A204.1 (cell line): Measurements from ENCODE around the gene ZNHIT1.

Experiments used
- FAIRE-seq: peaks from 2 replicates; lab custom pipeline; 2012; peaks lifted over from hg19 to GRCh38; lab: Jason Lieb, UNC

ZNHIT1 gene

DNA sequence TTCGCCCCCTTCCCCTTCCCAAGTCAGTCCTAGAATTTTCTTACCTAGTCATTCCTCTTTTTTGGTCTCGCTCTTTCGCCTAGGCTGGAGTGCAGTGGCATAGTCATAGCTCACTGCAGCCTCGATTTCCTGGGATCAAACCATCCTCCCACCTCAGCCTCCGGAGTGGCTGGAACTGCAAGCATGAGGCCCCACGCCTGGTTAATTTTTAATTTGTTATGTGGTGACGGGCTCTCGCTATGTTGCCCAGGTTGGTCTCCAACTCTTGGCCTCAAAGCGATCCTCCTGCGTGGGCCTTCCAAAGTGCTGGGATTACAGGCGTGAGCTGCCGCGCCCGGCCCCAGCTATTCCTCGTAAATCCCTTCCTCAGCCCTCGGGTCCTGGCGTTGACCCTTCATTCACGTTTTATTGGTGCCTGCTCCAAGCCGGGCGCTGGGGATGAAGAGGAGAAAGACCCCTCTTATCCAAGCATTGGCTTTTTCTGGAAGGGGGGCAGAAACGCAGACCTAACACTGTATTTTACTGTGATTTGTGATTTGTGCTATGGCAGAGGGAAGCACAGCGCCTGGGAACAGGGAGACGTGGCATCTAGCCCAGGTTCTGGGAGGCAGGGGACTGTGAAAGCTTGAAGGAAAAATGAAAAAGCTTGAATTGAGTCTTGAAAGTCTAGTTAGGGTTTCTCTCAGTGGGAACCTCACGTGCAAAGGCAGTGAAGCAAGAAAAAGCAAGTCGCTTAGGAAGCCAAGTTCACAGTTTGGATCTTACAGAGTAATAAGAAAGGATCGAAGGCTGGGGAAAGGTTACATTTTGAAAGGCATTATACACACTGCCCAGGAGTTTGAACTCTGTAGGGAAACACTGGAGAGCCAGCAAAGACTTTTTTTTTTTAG, 516 bp downstream of the ZNHIT1 start:
- no peak for FAIRE-seq

DNA sequence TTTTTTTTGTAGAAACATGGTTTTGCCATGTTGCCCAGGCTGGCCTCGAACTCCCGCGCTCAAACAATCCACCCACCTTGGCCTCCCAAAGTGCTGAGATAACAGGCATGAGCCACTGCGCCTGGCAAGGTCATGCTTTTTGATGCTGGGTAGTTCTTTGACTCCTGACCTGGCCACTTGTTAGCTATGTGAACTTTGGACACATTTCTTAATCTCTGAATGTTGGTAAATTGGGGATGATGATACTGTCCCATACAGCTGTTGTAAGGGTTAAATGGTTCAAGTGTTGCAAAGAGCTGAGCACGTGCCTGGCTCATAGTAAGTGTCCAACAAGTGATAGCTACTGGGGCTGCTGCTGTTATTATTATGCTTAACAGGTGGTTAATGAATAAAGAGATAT, 2.3 kb downstream of the ZNHIT1 start:
- FAIRE-seq = no peak

DNA sequence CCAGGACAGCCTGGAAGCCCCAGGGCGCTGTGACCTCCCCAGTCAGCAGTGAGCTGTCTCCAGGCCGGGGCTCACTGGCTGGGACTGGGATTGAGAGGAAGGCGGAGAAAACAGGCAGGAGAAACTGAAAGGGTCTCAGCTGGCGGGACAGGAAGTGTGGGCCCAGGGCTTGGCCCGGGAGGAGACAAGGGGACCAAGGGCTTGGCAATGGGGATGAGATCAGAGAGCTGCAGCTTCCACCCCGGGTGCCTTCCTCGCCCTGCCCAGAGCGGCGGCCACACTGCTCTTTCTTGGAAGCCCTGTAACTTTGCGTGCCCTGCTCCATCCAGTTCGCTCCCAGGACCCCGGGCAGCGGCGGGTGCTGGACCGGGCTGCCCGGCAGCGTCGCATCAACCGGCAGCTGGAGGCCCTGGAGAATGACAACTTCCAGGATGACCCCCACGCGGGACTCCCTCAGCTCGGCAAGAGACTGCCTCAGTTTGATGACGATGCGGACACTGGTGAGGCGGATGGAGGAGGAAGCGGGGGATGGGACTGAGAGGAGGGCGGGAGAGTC, 4.4 kb downstream of the ZNHIT1 start:
- FAIRE-seq = no peak

DNA sequence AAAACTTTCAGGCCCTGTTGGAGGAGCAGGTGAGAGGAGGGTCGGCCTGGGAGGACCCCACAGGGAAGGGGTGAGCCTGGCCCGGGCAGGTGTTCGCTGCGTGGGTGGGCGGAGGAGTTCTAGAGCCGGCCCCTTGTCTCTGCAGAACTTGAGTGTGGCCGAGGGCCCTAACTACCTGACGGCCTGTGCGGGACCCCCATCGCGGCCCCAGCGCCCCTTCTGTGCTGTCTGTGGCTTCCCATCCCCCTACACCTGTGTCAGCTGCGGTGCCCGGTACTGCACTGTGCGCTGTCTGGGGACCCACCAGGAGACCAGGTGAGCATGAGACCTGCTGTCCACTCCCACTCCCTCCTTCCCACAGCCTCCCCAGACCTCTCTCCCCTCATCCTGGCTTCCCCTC, 5.6 kb downstream of the ZNHIT1 start:
- no peak for FAIRE-seq

DNA sequence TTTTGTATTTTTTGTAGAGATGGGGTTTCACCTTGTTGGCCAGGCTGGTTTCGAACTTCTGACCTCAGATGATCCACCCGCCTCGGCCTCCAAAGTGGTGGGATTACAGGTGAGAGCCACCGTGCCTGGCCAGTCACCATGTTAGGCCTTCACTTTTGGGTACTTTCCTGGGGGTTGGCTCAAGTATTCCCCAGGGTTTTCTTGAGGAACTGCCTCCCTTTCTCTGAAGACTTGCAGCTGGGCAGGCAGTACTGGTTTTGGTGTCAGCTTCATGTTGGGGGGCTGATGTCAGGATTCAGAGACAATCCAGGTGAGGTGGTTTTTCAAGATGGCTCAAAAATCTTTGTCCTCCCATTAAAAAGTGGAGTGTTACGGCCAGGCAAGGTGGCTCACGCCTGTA, 7.7 kb downstream of the ZNHIT1 start:
- FAIRE-seq = no peak

DNA sequence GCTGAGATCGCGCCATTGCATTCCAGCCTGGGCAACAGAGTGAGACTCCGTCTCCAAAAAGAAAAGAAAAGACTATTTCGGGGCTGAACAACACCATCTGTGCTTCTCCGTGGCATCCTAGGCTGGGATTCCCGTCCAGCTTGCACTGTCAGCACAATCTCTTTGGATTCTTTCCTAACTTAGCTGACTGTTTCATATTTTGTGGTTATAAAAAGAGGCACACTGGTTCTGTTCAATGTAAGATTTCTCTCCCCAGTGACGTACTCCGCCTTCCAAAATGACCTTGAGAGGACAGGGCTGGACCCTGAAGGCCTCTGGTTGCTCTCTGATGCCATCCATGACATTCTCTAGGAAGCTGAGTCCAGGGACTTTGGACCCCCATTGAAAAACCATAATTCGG, 8.8 kb downstream of the ZNHIT1 start:
- FAIRE-seq = no peak

DNA sequence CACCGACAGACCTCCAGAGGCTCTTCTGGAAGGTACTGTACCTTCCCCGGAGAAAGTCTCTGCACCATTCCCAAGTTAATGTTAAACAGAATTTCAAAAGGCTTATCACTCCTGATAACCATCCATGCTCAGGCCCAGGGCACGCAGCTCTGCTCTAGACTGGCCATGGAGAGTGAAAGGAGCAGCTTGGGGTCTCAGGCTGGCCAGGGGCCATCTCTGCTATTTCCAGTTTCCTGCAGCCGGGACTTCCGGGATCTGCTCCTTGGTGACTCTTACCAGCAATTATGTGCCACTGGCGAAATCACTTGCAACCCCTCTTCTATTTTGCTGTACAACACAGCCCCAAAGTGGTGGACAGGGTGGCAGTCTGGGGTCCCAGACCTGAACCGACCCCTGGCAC, 13.7 kb downstream of the ZNHIT1 start:
- no peak for FAIRE-seq

DNA sequence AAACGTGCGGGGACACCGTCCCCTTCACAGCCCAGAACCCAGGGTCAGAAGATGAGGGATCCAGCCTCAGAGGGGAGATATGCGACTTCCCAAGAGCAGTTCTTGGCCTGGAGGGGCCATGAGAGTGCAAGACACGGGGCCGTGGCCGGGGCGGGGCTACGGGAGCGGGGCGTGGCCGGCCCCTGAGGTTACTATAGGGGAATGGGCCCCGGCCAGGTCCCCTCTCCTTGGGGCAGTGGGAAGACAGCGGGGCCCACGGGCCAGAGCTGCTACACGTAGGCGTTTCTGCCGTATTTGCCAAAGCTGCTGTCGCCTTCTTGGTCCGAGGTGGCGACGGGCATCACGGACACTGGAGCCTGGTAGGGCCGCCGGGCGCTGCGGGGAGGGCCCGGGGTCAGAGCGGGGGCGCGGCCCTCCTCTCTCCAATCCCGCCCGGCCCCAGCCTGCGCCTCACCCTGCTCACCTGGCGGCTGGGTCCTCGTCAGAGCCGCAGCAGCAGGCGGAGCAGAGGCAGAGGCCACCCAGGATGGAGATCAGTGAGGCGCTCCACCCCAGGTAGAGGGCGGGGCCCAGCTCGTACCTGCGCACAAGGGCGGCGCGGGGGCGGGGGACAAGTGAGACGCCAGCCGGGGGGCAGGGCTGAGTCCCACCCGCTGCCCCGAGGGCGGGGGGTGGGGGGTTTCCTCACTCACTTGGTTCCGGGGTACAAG, 14.3 kb downstream of the ZNHIT1 start:
- FAIRE-seq = no peak

DNA sequence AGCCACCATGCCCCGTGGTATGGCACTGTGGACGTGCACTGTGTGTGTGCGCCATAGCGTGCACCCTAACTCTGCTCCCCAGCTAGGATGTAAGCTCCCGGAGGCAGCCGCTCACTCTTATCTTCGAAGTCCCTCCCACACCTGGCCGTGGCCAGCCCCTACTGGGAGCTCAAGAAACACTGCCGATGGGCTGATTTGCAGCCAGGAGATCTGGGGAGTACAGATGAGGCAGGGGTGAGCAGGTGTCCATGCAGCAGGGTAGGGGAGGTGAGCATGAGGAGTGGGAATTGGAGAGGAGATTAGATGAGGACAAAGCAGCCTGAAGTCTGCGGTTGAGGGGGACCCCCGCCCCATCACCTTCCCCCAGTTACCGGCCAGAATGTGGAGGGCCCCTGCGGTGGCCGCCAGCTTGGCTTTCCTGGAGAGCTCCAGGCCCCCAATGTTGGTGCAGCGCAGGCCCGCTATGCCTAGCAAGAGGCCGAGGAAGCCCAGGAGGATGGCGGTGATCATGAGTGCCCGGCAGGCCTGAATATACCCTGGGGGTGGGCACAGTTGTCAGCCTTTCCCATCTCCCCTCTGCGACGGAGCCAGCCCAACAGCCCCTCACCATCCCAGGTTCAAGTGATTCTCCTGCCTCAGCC, 16.1 kb downstream of the ZNHIT1 start:
- FAIRE-seq = no peak

DNA sequence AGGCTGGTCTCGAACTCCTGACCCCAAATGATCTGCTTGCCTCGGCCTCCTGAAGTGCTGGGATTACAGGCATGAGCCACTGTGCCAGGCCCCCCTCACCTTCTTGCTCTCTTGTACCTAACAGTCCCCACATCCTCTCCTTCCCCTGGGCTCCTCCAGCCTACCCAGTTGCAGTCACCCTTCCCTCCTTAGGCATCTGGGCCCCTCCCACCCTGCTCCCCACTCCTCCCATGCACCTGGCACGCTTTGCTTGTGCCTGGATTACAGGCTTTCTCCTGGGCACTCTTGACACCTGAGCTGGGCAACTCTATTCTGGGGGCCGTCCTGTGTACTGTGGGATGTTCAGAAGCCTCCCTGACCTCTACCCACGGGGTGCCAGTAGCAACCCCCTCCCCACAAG, 16.7 kb downstream of the ZNHIT1 start:
- FAIRE-seq = no peak

DNA sequence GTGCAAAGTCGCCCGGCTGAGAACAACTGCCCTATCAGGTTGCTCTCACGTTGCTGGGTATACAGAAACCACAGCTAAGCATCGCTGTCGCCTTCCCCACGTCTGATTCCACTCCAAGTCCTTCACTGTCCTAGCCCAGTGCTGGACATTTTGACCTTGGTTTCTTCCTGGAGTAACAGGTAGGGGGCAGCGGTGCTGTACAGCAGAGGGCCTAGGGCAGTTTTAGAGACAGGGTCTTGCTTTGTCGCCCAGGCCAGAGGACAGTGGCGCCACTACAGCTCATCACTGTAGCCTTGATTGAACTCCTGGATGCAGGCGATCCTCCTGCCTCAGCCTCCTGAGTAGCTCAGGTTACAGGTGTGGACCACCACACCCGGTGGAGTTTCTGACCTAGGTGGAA, 17.1 kb downstream of the ZNHIT1 start:
- FAIRE-seq = no peak

DNA sequence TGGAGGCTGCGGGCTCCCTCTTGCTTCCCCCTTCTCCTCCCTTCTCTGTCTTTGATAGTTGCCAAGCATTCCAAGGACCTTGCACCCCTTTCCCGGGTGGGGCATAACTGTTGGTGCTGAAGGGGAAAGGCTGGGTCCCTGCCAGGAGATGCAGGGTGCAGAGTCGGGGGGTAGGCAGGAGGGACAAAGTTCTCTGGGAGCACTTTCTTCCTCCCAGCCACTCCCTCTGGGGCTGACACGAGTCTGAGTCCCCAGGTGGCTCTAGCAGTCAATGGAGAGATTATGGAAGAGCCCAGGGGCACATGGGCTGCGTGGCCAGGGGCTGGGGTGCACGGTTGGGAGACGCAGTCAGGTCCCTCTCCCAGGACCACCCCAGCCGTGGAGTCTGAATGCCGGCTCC, 17.6 kb downstream of the ZNHIT1 start:
- no peak for FAIRE-seq

DNA sequence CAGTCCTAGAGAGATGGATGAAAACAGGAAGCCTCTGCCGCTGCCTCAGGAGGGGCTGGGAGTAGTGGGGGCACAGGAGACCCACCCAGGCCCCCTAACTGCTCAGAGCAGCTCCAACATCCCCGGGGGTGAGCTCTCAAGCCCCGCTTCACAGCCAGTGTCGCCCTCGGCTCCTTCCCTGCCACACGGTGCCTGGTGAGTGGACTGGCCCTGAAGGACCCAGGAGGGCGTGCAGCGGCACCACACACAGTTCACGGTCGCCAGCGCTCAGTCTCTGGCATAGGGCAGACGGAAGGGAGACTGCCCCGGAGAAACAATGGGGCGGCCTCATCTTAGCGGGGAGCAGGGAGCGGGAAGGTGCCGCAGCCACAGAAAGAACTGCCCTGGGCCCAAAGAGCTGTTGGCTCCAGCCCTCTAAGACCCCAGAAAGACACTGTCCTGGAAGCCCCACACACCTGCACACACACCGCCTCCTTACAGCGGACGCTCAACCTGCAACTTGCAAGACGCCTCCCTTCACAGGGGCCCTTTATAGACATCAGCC, 18.4 kb downstream of the ZNHIT1 start:
- no peak for FAIRE-seq

DNA sequence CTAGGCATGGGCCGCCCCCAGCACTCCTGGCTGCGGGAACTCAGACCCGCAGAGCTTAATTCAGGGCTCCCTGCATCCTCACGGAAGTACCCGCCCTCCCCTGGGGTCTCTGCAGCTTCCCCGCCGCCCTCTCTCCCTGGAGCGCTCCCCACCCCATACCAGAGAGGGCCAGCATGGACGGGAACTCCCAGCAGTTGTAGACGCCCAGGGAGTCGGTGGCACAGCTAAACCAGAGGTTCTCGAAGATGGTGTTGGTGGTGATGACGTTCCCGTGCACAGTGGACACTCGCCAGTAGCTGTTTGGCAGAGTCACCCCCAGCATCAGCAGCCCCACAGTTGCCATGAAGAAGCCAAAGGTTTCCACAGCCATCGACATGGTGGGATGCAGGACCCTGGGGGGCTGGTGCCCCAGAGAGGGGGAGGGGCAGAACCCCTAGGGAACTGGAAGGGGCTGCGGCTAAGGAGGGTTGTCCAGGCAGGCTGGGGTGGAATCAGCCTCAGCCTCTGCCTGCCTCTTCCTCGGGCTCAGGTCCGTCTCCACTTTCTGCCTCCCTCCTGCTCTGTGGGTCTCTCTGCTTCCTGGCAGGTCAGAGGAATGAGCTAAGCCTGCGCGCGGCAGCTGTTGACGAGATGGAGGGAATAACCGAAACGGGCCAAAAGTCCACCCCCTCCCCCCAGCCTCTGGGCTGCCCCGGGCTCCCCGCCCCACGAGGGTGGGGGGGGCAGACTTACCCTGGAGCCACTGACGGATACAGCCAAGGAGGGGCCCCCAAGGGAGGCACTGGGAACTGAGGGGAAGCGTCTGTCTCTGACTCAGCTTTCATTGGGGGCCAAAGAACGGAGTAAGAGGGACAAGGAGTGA, 19.5 kb downstream of the ZNHIT1 start, which contains the start of gene CLDN15:
Gene CLDN15, minus strand, starts transcription at position 597 of the 862 bp plus-strand sequence. Its CDS starts 221 bp downstream, at position 376.
- no peak for FAIRE-seq

DNA sequence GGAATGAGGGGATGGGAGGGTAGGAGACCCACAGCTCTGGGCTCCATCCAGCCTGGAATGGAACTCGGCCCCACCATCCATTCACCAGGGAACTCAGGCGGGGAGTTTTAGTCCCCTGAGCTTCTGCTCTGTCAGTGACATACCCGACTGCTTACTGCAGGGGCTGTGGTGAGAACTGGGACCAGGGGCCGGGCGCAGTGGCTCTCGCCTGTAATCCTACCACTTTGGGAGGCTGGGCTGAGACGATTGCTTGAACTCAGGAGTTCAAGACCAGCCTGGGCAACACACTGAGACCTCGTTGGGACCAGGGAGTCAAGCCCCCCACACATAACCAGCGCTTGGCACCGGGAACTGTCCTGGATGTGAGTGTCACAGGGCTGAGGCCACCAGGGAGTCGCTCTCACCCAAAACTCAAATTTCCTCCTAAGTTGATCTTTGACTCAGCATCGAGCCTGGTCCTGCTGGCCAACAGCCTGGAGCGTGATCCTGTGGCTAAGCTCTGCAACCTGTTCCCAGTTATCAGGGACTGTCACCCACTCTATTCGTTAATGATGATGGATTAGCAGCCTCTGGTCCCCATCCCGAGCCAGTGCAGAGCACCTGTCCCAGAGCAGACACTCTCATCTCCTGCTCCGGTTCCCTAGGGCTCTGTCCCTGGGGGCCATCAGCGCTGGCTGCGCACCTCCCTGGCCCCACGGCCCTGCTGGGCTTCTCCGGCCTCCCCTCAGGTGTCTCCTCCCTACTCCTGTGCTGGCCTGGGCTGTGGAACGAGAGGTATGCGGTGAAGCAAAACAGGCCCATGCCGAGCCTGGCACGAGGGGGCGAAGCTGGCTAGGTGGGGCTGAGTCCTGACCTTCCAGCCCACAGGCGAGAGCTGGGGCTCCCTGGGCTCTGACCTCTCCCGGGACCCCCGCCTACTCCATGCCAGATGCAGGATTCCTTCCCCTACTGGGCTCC, 20.5 kb downstream of the ZNHIT1 start:
- no peak for FAIRE-seq

DNA sequence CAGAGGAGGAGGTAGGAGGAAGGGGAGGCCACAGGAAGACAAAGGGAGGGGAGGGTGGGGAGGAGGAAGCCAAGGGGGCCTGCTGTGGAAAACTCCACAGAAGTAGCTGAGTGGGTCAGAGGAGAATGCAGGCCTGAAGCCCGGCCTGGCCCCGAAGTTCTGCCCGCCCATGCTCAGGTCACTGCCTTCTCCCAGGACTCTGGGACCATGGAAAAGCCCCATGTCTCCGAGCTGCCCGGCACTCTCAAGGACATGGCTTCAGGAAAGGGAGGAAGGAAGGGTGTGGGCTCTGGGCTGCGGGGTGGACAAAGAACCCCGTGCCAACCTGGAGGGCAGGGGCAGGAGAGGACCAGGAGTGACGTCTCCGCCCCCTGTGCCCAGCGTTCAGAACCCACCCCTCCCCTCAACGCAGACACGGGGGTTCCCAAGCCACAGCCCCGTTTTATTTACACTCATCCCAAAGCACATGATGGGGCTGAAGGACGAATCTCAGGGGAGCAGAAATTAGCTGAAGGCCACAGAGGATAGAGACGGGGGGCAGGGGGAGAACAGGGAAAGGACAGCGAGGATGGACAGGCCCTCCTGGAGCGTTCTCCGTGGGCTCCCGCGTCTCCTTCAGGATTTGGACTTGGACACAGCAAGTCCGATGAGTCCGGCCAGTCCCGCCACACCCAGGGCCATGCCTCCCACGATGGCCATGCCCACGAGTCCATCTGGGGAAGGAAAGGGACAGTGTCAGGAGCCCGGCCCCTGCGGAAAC, 21.4 kb downstream of the ZNHIT1 start:
- no peak for FAIRE-seq

DNA sequence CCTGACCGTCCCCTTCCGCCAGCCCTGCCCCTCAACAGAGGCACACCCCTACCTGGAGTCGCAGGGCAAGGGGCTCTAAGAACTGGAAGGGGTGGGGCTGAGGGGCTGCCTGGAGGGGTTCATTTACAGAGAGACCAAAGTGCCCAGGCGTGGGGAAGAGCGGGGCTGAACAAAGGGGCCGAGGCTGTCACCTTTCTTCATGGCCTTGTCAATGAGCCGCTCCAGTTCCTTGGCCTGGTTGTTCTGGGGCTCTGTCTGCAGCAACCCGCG, 21.9 kb downstream of the ZNHIT1 start:
- no peak for FAIRE-seq

DNA sequence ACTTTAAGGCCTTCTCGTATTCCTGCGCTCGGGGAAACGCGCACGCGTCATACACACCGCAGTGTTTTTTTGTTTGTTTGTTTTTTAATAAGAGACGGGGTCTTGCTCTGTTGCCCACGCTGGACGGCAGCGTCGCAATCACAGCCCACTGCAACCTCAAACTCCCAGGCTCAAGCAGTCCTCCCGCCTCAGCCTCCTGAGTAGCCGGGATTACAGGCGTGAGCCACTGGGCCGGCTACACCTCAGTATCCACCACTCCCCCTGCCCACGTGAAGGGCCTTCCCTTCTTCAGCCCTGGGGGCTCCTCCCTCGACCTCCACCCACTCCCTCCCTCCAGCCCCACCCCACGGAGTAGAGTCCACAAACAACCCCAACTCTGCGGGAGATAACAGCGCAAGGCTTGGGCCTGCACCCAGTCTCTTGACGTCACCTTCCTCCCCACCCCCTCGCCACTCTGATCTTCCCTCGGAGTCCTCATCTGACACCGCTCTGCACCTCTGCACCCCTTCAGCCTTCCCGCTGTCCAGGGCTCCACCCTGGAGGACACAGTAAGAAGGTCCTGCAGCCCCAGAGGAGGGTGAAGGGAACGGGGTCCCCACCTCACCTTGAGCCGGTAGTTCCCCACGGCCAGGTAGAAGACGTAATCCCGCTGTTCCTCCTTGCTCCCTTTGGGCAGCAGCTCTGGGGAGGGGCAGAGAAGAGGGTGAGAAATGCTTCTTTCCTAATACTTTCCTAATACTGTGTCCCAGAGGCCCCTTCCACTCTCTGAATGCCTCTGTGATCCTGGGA, 22.5 kb downstream of the ZNHIT1 start:
- no peak for FAIRE-seq

DNA sequence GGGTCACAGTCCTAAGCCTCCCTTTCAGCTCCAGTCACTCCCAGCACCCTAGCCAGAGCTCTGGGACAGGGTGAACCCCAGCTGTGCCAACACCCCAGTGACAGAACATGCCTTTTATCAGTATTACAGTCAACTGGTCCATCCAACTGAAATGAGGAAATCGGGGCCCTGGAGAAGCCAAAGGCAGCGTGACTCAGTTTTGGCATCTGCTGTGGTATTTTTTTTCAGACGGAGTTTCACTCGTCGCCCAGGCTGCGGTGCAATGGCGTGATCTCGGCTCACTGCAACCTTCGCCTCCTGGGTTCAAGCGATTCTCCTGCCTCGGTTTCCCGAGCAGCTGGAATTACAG, 23.0 kb downstream of the ZNHIT1 start:
- no peak for FAIRE-seq
